K562 (cell line): ENCODE results near the gene GDF15. TPM values are rescaled to one million over a fixed set of nuclear protein-coding genes. Genes with fewer than 3 reads are reported as not detected.
A peak's percentile ranks its signal among the peaks of the same experiment; 100 is the strongest.

Source experiments
- ATF1 ChIP-seq, 2 experiments: fragments of 450-650 bp in 1 of 2; IDR thresholded peaks; 2 replicates each; pipeline ENCODE4 v1.6.1; 2016; ENCODE audit warnings: missing compliant biosample characterization in 1 of 2, missing genetic modification characterization in 1 of 2
- CBFA2T3 ChIP-seq: fragments of 450-650 bp; IDR thresholded peaks from 2 replicates; pipeline ENCODE4 v1.6.1; 2017
- DDX20 ChIP-seq: fragments of 450-650 bp; IDR thresholded peaks from 2 replicates; pipeline ENCODE4 v1.6.1; 2016; ENCODE audit warnings: missing genetic modification characterization, low read depth, mild to moderate bottlenecking, missing compliant biosample characterization, moderate library complexity
- FOXK2 ChIP-seq, 2 experiments: fragments of 450-650 bp; IDR thresholded peaks in 1 of 2; conservative IDR thresholded peaks in 1 of 2; 2 replicates each; pipeline ENCODE4 v1.6.1; 2016; ENCODE audit warnings: low read depth in 2 of 2, mild to moderate bottlenecking in 1 of 2
- GABPA ChIP-seq: fragments of 200-800 bp; sonication (Bioruptor generic); conservative IDR thresholded peaks from 2 replicates; pipeline ENCODE4 v1.6.1; 2016; ENCODE audit warnings: low read depth, missing genetic modification characterization, missing compliant biosample characterization
- HDAC1 ChIP-seq, 2 experiments: fragments of 450-650 bp; IDR thresholded peaks; 2 replicates each; pipeline ENCODE4 v1.6.1; 2016 to 2017; ENCODE audit warnings: inconsistent platforms in 1 of 2, mild to moderate bottlenecking in 1 of 2, moderate library complexity in 1 of 2
- HDAC3 ChIP-seq: fragments of 450-650 bp; IDR thresholded peaks from 2 replicates; pipeline ENCODE4 v1.6.1; 2018; ENCODE audit warnings: borderline replicate concordance, mild to moderate bottlenecking, moderate library complexity; ENCODE audit not compliant: partially characterized antibody
- KDM5B ChIP-seq: fragments of 200-600 bp; sonication (generic); IDR thresholded peaks from 2 replicates; pipeline ENCODE4 v1.6.1; 2012; ENCODE audit warnings: low read depth, mild to moderate bottlenecking, moderate library complexity, low read length, control low read depth, inconsistent platforms; ENCODE audit not compliant: insufficient replicate concordance
- MAFK ChIP-seq: IDR thresholded peaks from 2 replicates; pipeline ENCODE4 v1.6.1; 2011; ENCODE audit warnings: low read length, improper control_type of control experiment
- MECOM ChIP-seq: fragments of 250-450 bp; sonication (Bioruptor Pico); IDR thresholded peaks from 2 replicates; pipeline ENCODE4 v1.8.0; 2022; ENCODE audit warnings: inconsistent platforms
- MIER1 ChIP-seq: fragments of 450-650 bp; IDR thresholded peaks from 2 replicates; pipeline ENCODE4 v1.6.1; 2016; ENCODE audit warnings: antibody characterized with exemption, mild to moderate bottlenecking, low read depth
- MTA3 ChIP-seq: fragments of 450-650 bp; formaldehyde crosslinking; IDR thresholded peaks from 2 replicates; pipeline ENCODE4 v1.6.1; 2017; ENCODE audit warnings: mild to moderate bottlenecking, borderline replicate concordance
- NBN ChIP-seq: fragments of 450-650 bp; IDR thresholded peaks from 2 replicates; pipeline ENCODE4 v1.6.1; 2016; ENCODE audit warnings: low read depth, mild to moderate bottlenecking
- RCOR1 ChIP-seq, 2 experiments: IDR thresholded peaks; 2 replicates each; pipeline ENCODE4 v1.6.1; 2012; ENCODE audit warnings: low read depth in 2 of 2, low read length in 2 of 2, borderline replicate concordance in 1 of 2, improper control_type of control experiment in 1 of 2
- RNF2 ChIP-seq: sonication (generic); IDR thresholded peaks from 2 replicates; pipeline ENCODE4 v1.6.1; 2016
- SAFB ChIP-seq: fragments of 200-400 bp; formaldehyde crosslinking; IDR thresholded peaks from 2 replicates; pipeline ENCODE4 v1.6.1; 2017; ENCODE audit warnings: low read depth, low read length, borderline replicate concordance
- SUPT5H ChIP-seq: fragments of 450-650 bp; IDR thresholded peaks from 2 replicates; pipeline ENCODE4 v1.6.1; 2016
- TAF7 ChIP-seq: fragments of 450-650 bp; IDR thresholded peaks from 2 replicates; pipeline ENCODE4 v1.6.1; 2016; ENCODE audit warnings: missing genetic modification characterization, missing compliant biosample characterization
- TCF3 ChIP-seq: sonication (generic); formaldehyde crosslinking; IDR thresholded peaks from 2 replicates; pipeline ENCODE4 v1.4.0; 2020; ENCODE audit warnings: mild to moderate bottlenecking, missing genetic modification reagents
- TRIM24 ChIP-seq, 2 experiments: fragments of 450-650 bp; IDR thresholded peaks; 2 replicates each; pipeline ENCODE4 v1.6.1; 2016
- XRCC4 ChIP-seq: IDR thresholded peaks from one replicate; pipeline ENCODE4 v1.6.1; 2011; ENCODE audit not compliant: insufficient read depth, insufficient read length; ENCODE audit errors: extremely low read depth
- ZBTB8A ChIP-seq: fragments of 450-650 bp; IDR thresholded peaks from 2 replicates; pipeline ENCODE4 v1.6.1; 2018; ENCODE audit warnings: mild to moderate bottlenecking, moderate library complexity; ENCODE audit not compliant: partially characterized antibody
- ZNF583 ChIP-seq: fragments of 250-450 bp; sonication (Bioruptor Pico); IDR thresholded peaks from 2 replicates; pipeline ENCODE4 v1.4.0; 2020
- ZNF589 ChIP-seq: fragments of 200-800 bp; sonication (Bioruptor generic); IDR thresholded peaks from 2 replicates; pipeline ENCODE4 v1.6.1; 2016; ENCODE audit warnings: low read depth, missing genetic modification characterization, missing compliant biosample characterization
- polyA plus RNA-seq, 8 experiments: library from polyadenylated mRNA; depleted of rRNA in 4 of 8; stranded (reverse) in 5 of 8; unstranded in 3 of 8; fragments of >200 nt; fragmentation: Nextera tagmentation in 2 of 8; fragmentation: Illumina TruSeq in 1 of 8; extraction: Ambion mirVana in 2 of 8; extraction: Trizol in 1 of 8; gene quantifications; 2 replicates each; pipeline versions ENCODE4 v1.2.1 to v1.2.3, GENCODE V29; 2011 to 2014; ENCODE audit warnings: inconsistent platforms in 1 of 8, missing spikeins in 1 of 8
- total RNA-seq, 7 experiments: library from RNA; depleted of rRNA in 6 of 7; stranded (reverse); fragments of >200 nt in 6 of 7; fragmentation: Illumina TruSeq in 2 of 7; extraction: Trizol in 2 of 7; gene quantifications; 2 replicates each; pipeline versions ENCODE4 v1.2.1 to v1.2.3, GENCODE V29; 2011 to 2021; ENCODE audit warnings: low replicate concordance in 1 of 7
- TF ChIP-seq, protein P1 (sequence below): fragments of 450-650 bp; conservative IDR thresholded peaks from 2 replicates; pipeline ENCODE4 v1.6.1; 2016; ENCODE audit warnings: missing genetic modification characterization, low read depth, mild to moderate bottlenecking, control low read depth, missing compliant biosample characterization
- TF ChIP-seq, protein P2 (sequence below), 2 experiments: fragments of 250-450 bp in 1 of 2; fragments of 450-650 bp in 1 of 2; sonication (Bioruptor Pico) in 1 of 2; IDR thresholded peaks; 2 replicates each; pipeline versions ENCODE4 v1.6.1 to v1.8.0; 2016 to 2021; ENCODE audit warnings: mild to moderate bottlenecking in 2 of 2, moderate library complexity in 2 of 2, missing compliant biosample characterization in 1 of 2, missing genetic modification characterization in 1 of 2

GDF15 gene
- total and polyA plus RNA-seq, 9 of the 15 experiments (the other 6 are each of a cell fraction or from before 2014, with no cell fraction given) = 2.3 to 82.4 (median 12.5) TPM

DNA sequence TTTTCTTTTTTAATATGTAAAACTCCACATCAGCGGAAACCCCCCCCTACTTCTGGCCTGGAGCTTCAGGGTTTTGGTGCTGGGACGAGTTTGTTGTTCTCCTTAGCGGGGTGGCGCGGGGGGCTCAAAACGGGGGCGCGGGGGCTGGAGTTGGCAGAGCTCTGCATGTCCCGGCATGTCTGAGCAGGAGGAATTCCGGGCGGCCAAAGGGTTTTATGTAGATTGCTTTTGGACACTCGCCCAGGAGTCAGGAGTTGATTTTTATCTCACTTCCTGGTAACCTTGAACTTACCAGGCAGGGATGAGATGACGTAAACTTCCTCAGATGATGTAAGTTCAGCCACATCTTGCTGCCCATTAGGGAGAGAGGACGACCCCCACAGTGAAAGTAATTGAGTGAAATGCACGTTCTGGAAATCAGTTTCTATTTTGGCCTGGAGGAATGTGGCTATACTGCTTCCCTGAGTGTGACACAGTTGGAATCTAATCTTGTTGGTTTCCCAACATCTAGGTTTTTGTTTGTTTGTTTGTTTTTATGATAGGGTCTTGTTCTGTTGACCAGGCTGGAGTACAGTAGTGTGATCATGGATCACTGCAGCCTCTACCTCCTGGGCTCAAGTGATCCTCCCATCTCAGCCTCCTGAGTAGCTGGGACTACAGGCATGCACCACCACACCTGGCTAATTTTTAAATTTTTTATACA is 21.0 kb upstream of the GDF15 start (continued):
- TF ChIP-seq MTA3 (peak; percentile 89), TCF3 (CRISPR knock-in tag) (peak; percentile 31; the same call in 1 of the 2 replicates), RCOR1 (IDR thresholded peaks at IDR 0.05; ENCODE audit: borderline replicate concordance in 1 of 2, low read depth in 2 of 2, low read length in 2 of 2) (peak in 1 of 2 experiments; percentile 87; a peak in 2 of 4 replicates), XRCC4 (no peak), HDAC1 (IDR thresholded peaks at IDR 0.05) (peak in 1 of 2 experiments; percentile 76; a peak in 2 of 4 replicates), SUPT5H (peak; percentile 52; the same call in 1 of the 2 replicates), HDAC3 (peak; percentile 89), NBN (peak; percentile 93), MIER1 (no peak), ZBTB8A (no peak), SAFB (no peak), DDX20 (tag) (peak; percentile 72), MECOM (CRISPR knock-in tag) (peak; percentile 82), TAF7 (tag) (peak; percentile 53; the same call in 1 of the 2 replicates), KDM5B (no peak), ATF1 (CRISPR knock-in tag; IDR thresholded peaks at IDR 0.05) (no peak), ATF1 (tag; IDR thresholded peaks at IDR 0.05) (peak; percentile 90), ZNF583 (CRISPR knock-in tag) (peak; percentile 86), GABPA (tag) (peak; percentile 79), CBFA2T3 (peak; percentile 50), ZNF589 (peak; percentile 97), MAFK (no peak), FOXK2 (conservative IDR thresholded peaks at IDR 0.05 in 1 of 2, IDR thresholded peaks at IDR 0.05 in 1 of 2; ENCODE audit: low read depth in 2 of 2) (peak in 1 of 2 experiments; percentile 58; a peak in 3 of 4 replicates), RNF2 (peak; percentile 98), TRIM24 (IDR thresholded peaks at IDR 0.05) (peak; percentile 79 to 85; a peak in 3 of 4 replicates)
- TF ChIP-seq, protein P1, sequence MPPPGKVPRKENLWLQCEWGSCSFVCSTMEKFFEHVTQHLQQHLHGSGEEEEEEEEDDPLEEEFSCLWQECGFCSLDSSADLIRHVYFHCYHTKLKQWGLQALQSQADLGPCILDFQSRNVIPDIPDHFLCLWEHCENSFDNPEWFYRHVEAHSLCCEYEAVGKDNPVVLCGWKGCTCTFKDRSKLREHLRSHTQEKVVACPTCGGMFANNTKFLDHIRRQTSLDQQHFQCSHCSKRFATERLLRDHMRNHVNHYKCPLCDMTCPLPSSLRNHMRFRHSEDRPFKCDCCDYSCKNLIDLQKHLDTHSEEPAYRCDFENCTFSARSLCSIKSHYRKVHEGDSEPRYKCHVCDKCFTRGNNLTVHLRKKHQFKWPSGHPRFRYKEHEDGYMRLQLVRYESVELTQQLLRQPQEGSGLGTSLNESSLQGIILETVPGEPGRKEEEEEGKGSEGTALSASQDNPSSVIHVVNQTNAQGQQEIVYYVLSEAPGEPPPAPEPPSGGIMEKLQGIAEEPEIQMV = peak; percentile 68
- TF ChIP-seq, protein P2, sequence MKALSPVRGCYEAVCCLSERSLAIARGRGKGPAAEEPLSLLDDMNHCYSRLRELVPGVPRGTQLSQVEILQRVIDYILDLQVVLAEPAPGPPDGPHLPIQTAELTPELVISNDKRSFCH (CRISPR knock-in tag; IDR thresholded peaks at IDR 0.05) = 0 out of 2 replicates have a peak, but pooled peaks have one; percentile 35
- TF ChIP-seq, protein P2 (tag; IDR thresholded peaks at IDR 0.05) = no peak; the same call in 1 of the 2 replicates
